IgD-negative memory B cell (primary cell): ENCODE measurements around the gene GFRA1. TPM values are rescaled to one million over a fixed set of nuclear protein-coding genes. Genes with fewer than 3 reads are reported as not detected.
A peak's percentile ranks its signal among the peaks of the same experiment; 100 is the strongest.

Source experiments
- H3K27ac Mint-ChIP-seq, 3 donors: one replicate each; pipeline ENCODE4 v1.8.0; 2020 to 2022; ENCODE audit warnings: mild to moderate bottlenecking in 3 of 3, mixed read lengths in 3 of 3, moderate library complexity in 1 of 3
- H3K27me3 Mint-ChIP-seq: one replicate; pipeline ENCODE4 v1.8.0; 2021; ENCODE audit warnings: mixed read lengths
- H3K36me3 Mint-ChIP-seq: one replicate; pipeline ENCODE4 v1.8.0; 2020; ENCODE audit warnings: mild to moderate bottlenecking, mixed read lengths
- H3K4me1 Mint-ChIP-seq, 3 donors: one replicate each; pipeline ENCODE4 v1.8.0; 2020 to 2022; ENCODE audit warnings: mixed read lengths in 3 of 3, mild to moderate bottlenecking in 1 of 3
- H3K4me3 Mint-ChIP-seq, 4 donors: one replicate each; pipeline ENCODE4 v1.8.0; 2020 to 2022; ENCODE audit warnings: mild to moderate bottlenecking in 4 of 4, mixed read lengths in 4 of 4, moderate library complexity in 3 of 4
- H3K9me3 Mint-ChIP-seq, 3 donors: one replicate each; pipeline ENCODE4 v1.8.0; 2020 to 2021; ENCODE audit warnings: mixed read lengths in 3 of 3, mild to moderate bottlenecking in 1 of 3
- polyA plus RNA-seq: library from polyadenylated mRNA; unstranded; fragments of 300-500 nt; fragmentation: Illumina TruSeq; gene quantifications from one replicate; pipeline ENCODE4 v1.2.3, GENCODE V29; 2021

GFRA1 gene
- polyA plus RNA-seq: not detected

DNA sequence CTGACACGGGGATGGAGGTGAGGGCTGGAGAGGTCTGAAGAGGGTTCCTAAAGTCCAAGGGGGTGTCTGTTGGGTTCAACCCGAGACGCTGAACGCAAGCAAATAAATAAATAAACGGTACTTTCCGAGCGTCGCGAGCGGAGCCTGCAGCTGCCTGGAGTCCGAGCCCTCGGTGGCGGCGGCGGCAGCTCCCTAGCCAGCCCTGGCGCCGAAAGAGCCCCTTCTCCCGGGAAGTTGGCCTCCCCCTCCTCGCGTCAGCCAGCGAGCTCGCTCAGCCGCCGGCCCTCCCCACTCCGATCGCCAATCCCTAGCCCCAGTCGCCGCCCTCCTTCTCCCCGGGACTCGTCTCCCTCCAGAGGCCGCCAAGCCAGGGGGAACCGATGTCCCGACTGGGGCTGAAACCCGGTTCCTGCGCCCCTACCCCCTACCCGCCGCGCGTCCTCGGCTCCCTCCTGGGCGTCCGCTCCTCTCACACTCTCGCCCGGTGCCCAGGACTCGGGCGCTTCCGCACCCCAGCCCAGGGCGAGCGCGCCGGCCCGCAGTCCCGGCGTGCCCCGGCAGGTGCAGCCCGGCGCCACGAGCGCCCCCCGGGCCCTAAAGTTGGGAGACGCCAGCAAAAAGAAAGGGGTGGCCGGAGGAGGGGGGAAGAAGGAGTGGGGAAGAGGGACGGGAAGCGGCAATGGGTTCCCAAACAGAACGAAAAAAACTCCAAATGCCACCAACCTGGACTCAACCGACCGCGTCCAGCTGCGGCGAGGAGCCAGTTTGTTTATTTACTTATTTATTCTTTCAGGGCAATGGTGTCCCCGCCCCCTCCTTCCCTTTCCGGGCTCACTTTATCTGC, at the start of gene GFRA1:
GFRA1 (minus strand) TSS at position 767 of the 844 bp plus-strand sequence. CDS start 1,177 bp downstream, outside the sequence.
- H3K27ac Mint-ChIP-seq: no peak within 1 kb of the TSS
- no peaks in the 10 kb centered on the region for H3K36me3 Mint-ChIP-seq
- H3K4me1 Mint-ChIP-seq: peaks cover 0 to 4% (median 4%) of the 10 kb centered on the region in 3 donors
- peaks cover 0 to 4% (median 3%) of the 10 kb centered on the region in 3 donors for H3K9me3 Mint-ChIP-seq
- H3K4me3 Mint-ChIP-seq: peak within 1 kb of the TSS in 3 of 4 donors; percentile 13 to 70 (median 51)
- H3K27me3 Mint-ChIP-seq: peaks cover 37% of the 10 kb centered on the region

DNA sequence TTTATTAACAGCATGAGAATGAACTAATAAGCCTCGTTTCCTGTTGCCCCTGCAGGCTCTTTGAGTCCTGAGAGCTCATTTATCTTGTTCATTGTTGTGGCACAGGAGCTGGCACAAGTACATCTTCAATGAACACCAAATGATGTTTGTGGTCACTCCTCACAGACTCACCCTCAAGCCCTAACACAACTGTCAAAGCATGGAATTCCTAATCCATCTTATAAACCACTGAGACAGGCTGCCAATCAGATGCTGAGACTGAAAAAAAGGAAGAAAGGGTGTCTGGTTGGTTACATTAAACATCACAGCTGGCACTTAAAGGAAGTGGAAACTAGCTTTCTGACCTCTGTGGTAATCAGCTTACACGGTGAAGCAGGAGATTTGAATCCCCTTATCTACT, 43.5 kb upstream of the GFRA1 start:
- no peaks in the 10 kb centered on the region for H3K36me3 Mint-ChIP-seq
- H3K4me1 Mint-ChIP-seq: peaks cover 0 to 9% (median 0%) of the 10 kb centered on the region in 3 donors
- peak overlapping the region in 1 of 4 donors; percentile 52 for H3K4me3 Mint-ChIP-seq
- peak overlapping the region in 1 of 3 donors; percentile 11 for H3K27ac Mint-ChIP-seq
- no peaks in the 10 kb centered on the region for H3K27me3 Mint-ChIP-seq
- H3K9me3 Mint-ChIP-seq: peaks cover 0 to 4% (median 0%) of the 10 kb centered on the region in 3 donors

GRCh38 chr10:116312548-116312947, 39.5 kb upstream of the GFRA1 start:
- Mint-ChIP-seq H3K9me3 (peaks cover 0 to 4% (median 0%) of the 10 kb centered on the region in 3 donors), H3K4me3 (no peak overlapping the region), H3K4me1 (peaks cover 0 to 9% (median 0%) of the 10 kb centered on the region in 3 donors), H3K27ac (no peak overlapping the region), H3K36me3 (no peaks in the 10 kb centered on the region), H3K27me3 (no peaks in the 10 kb centered on the region)

GRCh38 chr10:116311706-116312490, 38.9 kb upstream of the GFRA1 start:
- Mint-ChIP-seq H3K4me1 (peaks cover 0 to 7% (median 0%) of the 10 kb centered on the region in 3 donors), H3K27me3 (no peaks in the 10 kb centered on the region), H3K4me3 (no peak overlapping the region), H3K36me3 (no peaks in the 10 kb centered on the region), H3K27ac (no peak overlapping the region), H3K9me3 (peaks cover 0 to 4% (median 0%) of the 10 kb centered on the region in 3 donors)

DNA sequence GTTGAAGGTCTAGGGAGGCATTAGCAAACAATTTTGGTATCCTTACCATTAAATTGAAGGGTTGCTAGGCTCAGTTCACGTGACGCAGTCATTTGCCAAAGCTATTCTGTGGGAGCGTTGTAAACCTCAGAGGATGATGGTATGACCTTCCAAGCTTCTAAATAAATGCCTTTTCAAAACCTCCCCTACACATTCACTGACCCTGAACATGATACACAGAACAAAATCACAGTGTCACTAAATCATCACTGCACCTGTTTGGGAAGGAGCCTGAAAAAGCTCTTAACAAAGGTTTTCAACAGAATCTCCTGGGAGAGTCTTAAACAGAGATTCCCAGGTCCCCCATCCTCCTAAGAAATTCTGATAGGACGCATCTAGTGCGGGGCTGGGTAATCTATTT, 38.0 kb upstream of the GFRA1 start:
- Mint-ChIP-seq H3K9me3 (peaks cover 0 to 4% (median 0%) of the 10 kb centered on the region in 3 donors), H3K4me1 (no peaks in the 10 kb centered on the region), H3K27me3 (no peaks in the 10 kb centered on the region), H3K27ac (no peak overlapping the region), H3K4me3 (no peak overlapping the region), H3K36me3 (no peaks in the 10 kb centered on the region)

DNA sequence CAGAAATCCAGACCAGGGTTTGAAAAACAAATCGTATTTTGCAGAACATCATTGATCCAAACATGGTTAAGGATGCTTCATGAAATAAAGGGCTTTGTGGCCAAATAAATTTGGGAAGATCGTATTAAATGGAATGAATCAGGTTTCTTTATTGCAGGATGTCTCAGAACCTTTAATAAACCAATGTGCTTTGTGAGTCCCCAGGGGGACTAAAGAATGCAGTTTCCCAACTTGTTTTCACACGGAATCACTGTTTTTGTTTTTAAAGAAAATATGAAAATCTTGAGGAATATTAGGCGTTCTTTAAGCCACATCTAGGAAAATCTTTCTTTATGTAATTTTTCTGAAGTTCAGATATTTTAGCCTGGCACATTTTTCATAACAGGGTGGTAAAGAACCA, 34.4 kb upstream of the GFRA1 start:
- H3K4me3 Mint-ChIP-seq: no peak overlapping the region

DNA sequence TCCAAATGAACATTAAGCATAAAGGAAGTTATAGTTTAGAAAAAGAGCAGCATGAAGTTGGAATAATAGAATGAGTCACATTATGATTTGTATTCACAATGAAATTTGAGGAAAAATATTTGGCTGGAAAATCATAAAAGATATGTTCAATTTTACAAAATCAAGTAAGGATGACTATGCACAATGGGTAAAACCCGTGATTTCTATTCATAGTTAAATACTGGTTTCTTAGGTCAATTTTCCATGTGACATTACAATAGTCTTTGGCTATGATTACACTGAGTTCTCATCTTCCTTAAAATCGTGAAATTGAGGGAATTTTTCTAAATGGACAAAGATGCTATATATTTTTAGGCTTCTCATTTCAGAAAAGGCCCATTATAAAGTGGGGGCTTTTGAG, 33.8 kb upstream of the GFRA1 start:
- H3K27ac Mint-ChIP-seq: no peak overlapping the region
- H3K36me3 Mint-ChIP-seq: peaks cover 2% of the 10 kb centered on the region
- peaks cover 0 to 7% (median 3%) of the 10 kb centered on the region in 3 donors for H3K9me3 Mint-ChIP-seq
- H3K4me3 Mint-ChIP-seq: no peak overlapping the region
- H3K27me3 Mint-ChIP-seq: no peaks in the 10 kb centered on the region
- H3K4me1 Mint-ChIP-seq: no peaks in the 10 kb centered on the region

More for the DNA sequence above, 34.4 kb upstream of the GFRA1 start:
- Mint-ChIP-seq H3K36me3 (peaks cover 2% of the 10 kb centered on the region), H3K9me3 (peaks cover 0 to 7% (median 3%) of the 10 kb centered on the region in 3 donors), H3K27ac (no peak overlapping the region), H3K4me1 (no peaks in the 10 kb centered on the region), H3K27me3 (no peaks in the 10 kb centered on the region)

- H3K9me3 Mint-ChIP-seq: peaks cover 0 to 7% (median 5%) of the 10 kb centered on the region in 3 donors
- H3K27ac Mint-ChIP-seq: no peak overlapping the region
- H3K4me1 Mint-ChIP-seq: no peaks in the 10 kb centered on the region
- no peaks in the 10 kb centered on the region for H3K27me3 Mint-ChIP-seq
- no peak overlapping the region for H3K4me3 Mint-ChIP-seq
- peaks cover 2% of the 10 kb centered on the region for H3K36me3 Mint-ChIP-seq
These were observed 31.9 kb upstream of the GFRA1 start for GRCh38 chr10:116304923-116305322.

DNA sequence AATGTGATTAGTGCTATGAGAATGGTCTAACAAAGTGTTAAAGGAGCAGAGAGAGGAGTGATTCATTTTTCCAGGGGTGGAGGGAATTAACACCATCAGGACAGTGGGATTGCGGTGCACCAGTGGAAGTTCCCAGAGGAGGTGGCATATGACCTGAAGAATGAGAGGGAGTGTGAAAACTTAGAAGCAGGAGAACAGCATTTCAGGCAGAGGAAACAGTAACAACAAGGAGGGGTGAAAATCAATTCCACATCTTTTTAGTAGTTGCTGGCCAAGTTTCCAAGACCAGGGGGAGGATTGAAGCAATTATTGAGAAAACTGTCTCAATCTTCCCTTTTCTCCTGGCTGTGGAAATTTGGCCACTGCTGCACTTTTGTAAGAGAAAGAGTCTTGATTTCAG, 27.5 kb upstream of the GFRA1 start:
- Mint-ChIP-seq H3K27ac (no peak overlapping the region), H3K4me1 (no peaks in the 10 kb centered on the region), H3K9me3 (peaks cover 3 to 5% (median 4%) of the 10 kb centered on the region in 3 donors), H3K4me3 (no peak overlapping the region), H3K27me3 (no peaks in the 10 kb centered on the region), H3K36me3 (peaks cover 2% of the 10 kb centered on the region)

GRCh38 chr10:116298586-116298985, 25.6 kb upstream of the GFRA1 start:
- H3K27ac Mint-ChIP-seq: peak overlapping the region in 1 of 3 donors; percentile 37
- H3K9me3 Mint-ChIP-seq: peaks cover 2 to 4% (median 3%) of the 10 kb centered on the region in 3 donors
- no peaks in the 10 kb centered on the region for H3K36me3 Mint-ChIP-seq
- no peaks in the 10 kb centered on the region for H3K4me1 Mint-ChIP-seq
- H3K4me3 Mint-ChIP-seq: no peak overlapping the region
- no peaks in the 10 kb centered on the region for H3K27me3 Mint-ChIP-seq

DNA sequence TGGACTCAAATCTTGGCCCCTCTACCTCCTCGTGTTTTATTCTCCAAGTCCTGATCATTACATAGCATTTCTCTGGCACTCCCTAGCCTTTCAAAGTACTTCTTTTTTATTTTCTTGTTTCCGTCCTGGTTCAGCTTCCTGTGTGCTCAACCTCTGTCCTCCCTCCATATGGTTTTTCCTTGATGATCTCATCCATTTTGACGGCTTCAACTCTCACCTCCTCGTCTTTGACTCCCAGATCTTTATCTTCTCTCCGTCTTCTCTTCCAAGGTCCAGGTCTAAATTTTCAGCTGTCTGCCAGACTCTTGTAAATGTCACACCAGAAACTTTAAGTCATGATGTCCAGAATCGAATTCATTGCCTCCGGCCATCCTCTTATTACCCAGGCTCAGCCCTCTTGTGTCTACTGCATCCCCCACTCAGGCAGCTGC, 23.3 kb upstream of the GFRA1 start:
- Mint-ChIP-seq H3K27me3 (no peaks in the 10 kb centered on the region), H3K36me3 (no peaks in the 10 kb centered on the region), H3K9me3 (peaks cover 0 to 6% (median 2%) of the 10 kb centered on the region in 3 donors), H3K4me1 (no peaks in the 10 kb centered on the region), H3K27ac (no peak overlapping the region), H3K4me3 (no peak overlapping the region)

DNA sequence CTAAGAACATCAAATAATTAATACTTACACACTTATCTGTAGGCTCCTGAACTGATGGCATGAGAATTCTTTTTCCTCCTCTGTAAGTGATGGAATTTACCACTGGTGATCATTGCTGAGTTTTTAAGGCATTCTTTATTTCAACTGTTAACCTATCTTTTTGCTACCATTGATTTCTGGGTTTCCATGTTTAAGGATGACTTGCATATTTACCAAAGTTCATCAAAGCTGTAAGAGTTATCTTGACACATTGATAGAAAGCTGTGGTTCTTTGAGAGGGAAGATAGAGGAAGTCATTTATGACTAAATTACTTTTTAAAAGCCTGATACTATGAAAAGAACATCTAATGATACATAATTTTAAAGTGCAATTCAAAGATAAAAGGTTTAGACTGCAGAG, 19.5 kb upstream of the GFRA1 start:
- no peaks in the 10 kb centered on the region for H3K36me3 Mint-ChIP-seq
- H3K9me3 Mint-ChIP-seq: peaks cover 0 to 3% (median 0%) of the 10 kb centered on the region in 3 donors
- no peaks in the 10 kb centered on the region for H3K4me1 Mint-ChIP-seq
- H3K4me3 Mint-ChIP-seq: no peak overlapping the region
- no peak overlapping the region for H3K27ac Mint-ChIP-seq
- no peaks in the 10 kb centered on the region for H3K27me3 Mint-ChIP-seq

- H3K36me3 Mint-ChIP-seq: no peaks in the 10 kb centered on the region
- H3K27ac Mint-ChIP-seq: no peak overlapping the region
- H3K4me3 Mint-ChIP-seq: no peak overlapping the region
- no peaks in the 10 kb centered on the region for H3K27me3 Mint-ChIP-seq
- no peaks in the 10 kb centered on the region for H3K4me1 Mint-ChIP-seq
- H3K9me3 Mint-ChIP-seq: peaks cover 0 to 3% (median 0%) of the 10 kb centered on the region in 3 donors
These were observed 16.6 kb upstream of the GFRA1 start for GRCh38 chr10:116289652-116290051.

- Mint-ChIP-seq H3K9me3 (peaks cover 0 to 3% (median 0%) of the 10 kb centered on the region in 3 donors), H3K27ac (no peak overlapping the region), H3K4me1 (no peaks in the 10 kb centered on the region), H3K27me3 (no peaks in the 10 kb centered on the region), H3K4me3 (no peak overlapping the region), H3K36me3 (no peaks in the 10 kb centered on the region)
These were observed 15.0 kb upstream of the GFRA1 start for GRCh38 chr10:116287906-116288501.
